Left colon (tissue), 2 donors: ENCODE measurements around the gene ZDHHC1. TPM values are rescaled to one million over a fixed set of nuclear protein-coding genes. Genes with fewer than 3 reads are reported as not detected.
"Not testable (repeated sequence)": the region's sequence is repeated elsewhere in the genome, so short reads cannot be mapped to it uniquely, and the experiment has no call there.

Experiments
- ATAC-seq: fragments of 200-7000 bp; cut with Tn5 transposase; one replicate; pipeline ENCODE4 v1.9.1; 2020; ENCODE audit warnings: mild to moderate bottlenecking, moderate library complexity
- DNase-seq, 2 donors: peaks; one replicate each; pipeline ENCODE4 v3.0.0-alpha.2; 2020
- intact Hi-C, 2 donors: fragments of 100-400 bp; cut with DNase I in 1 of 2; cut with micrococcal nuclease in 1 of 2; formaldehyde crosslinking; loops; one replicate each; pipeline versions ENCODE4 v1.11.2 to v1.14.0; 2022; cut with DNase I, micrococcal nuclease
- total RNA-seq, 2 donors: library from RNA; stranded (reverse); fragmentation: NEBNext Ultra II Directional; extraction: Animal tissue kit (Norgen Biotek cat#: 25700); gene quantifications; one replicate each; pipeline ENCODE4 v1.2.1, GENCODE V29; 2021
- donor health status: DM: no; HTN: no; CAD: no.
- donor health status: DM: yes; HTN: yes; CAD: no.

Gene ZDHHC1
- total RNA-seq, 2 donors from 2014 or later = 10.7 to 12.5 TPM

DNA sequence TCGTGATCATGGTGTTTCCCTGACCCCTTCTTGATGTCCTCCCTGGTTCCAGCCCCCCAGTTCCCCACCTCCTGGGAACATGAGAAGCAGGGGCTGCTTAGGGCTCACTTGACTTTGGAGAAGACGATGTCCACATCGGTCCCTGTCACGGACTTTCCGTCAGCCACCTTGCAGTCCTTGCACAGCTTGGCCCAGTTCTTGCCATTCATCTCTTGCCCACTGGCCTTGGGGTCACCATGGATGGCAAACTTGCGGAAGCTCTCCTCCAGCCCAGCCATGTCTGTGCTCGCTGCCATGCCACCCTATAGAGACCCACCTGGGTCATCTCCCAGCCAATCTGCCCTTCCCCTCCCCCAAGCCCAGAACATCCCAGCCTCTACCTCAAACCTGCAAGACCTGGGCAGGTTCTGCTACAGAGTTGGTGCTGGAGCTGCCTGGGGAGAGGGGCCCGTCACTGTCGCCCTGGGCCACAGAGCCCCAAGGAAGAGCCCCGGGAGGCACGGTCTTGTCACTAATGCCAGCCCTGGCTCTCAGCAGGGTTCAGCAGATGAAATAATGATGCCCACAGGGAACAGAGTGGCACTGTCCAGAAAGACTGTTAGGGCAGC, 25.4 kb downstream of the ZDHHC1 start:
- DNase-seq = no peak
- ATAC-seq = no peak
- intact Hi-C loops = no loop called here

DNA sequence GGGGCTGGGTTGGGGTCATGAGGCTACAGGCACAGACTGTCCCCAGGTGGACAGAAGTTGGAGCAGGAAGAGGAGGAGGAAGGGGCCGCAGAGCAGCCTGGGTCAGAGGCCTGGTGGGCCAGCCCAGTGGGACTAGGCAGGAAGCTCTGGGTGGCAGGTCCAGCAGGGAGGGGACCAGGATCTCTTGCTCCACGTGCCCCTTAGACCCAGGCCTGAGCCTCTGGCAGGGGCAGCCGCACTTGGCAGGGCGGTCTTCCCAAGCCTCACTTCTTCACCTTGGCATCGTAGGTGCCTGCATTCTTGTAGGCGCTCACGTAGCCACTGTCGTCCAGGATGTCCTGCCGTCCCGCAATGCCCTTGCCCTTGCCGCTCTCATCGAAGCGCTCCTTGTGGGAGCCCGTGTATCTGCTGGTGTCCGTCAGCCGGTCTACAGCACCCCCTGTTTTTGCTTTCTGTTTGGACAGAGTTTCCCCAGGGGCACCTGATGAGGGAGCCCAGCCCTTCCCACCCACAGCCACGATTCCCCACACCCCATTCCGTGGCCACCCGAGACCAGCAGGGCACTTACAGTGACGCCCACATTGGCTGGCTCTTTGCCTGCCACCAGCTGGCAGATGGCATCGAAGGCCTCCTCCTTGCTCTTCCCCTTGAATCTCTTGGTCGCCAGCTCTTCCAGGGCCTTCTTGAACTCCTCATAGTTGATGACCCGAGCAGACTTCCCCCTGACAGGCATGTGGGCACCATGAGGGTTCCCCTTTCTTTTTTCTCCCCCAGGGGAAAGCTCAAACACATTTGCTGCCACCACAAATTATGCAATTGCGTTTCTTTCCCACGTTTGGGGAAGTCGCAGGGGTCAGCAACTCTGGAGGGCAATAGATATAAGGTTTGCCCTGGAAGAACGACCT, 26.1 kb downstream of the ZDHHC1 start:
- DNase-seq (peak in 1 of 2 donors; percentile 41), ATAC-seq (no peak)
- intact Hi-C loops = no loop called here

DNA sequence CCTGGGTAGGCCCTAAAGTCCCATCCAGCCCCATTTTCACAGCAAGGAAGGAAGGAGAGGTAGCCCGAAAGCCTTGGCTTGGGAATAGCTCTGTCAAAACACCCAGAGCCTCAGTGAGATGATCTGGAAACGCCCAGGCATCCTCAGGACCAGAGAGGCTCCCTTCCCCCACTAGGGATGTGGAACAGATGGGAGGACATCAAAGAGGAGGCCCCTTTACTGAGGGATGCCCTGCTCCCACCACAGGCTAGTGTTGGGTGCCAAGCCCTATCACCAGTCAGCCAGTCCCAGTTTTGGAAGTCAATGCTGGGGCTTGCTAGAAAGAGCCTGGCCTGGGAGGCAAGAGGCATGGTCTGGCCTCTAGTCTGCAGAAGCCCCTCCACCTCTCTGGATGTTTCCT, 27.7 kb downstream of the ZDHHC1 start:
- DNase-seq (no peak), ATAC-seq (no peak)
- intact Hi-C loops = no loop called here

DNA sequence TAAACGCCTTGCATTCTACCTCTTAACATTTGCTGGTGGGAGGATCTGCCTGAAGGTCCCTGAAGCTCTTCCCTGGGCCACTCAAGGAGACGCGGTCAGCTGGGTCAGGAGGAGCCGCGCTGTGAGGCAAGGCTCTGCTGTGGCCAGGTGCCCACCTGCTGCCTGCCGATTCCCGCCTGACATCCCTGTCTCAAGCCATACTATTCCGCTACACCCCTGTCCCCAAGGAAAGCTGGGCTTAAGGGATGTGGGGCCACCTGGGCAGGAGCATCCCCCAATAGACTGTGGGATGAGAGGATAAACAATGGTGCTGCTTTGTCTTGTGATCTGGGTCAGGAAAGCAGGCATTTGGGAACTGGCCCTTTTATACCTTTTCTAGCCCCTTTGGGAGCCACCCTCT, 28.1 kb downstream of the ZDHHC1 start:
- ATAC-seq (no peak), DNase-seq (no peak)
- intact Hi-C loops = no loop called here

DNA sequence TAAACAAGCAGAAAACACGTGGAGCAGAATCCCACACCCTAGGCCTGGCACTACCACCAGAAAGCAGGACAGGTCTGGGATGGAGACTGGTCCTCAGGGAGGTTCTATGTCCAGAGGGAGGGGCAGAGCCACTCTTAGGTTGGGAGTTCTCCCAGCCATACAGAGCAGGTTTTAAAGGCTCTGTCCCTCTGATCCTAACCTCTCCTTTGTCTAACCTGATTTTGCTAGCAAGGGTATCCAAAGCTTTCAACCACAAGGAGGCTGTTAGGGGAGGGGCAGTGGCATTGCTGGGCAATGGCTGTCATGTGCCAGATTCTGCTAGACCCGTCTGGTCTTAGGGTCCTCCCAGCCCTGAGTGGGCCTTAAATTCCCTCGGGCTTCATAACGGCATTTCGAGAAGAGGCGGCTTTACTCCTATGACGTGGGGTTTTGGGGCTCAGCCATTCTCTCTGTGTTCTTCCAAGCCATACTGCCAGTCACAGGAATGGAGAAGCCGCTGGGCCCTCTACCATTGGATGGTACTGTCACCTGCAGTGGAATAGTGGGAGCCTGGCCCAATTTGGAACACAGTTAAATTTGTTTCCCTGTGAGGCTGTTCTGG, 28.7 kb downstream of the ZDHHC1 start:
- ATAC-seq (no peak), DNase-seq (no peak)
- intact Hi-C loops = no loop called here

DNA sequence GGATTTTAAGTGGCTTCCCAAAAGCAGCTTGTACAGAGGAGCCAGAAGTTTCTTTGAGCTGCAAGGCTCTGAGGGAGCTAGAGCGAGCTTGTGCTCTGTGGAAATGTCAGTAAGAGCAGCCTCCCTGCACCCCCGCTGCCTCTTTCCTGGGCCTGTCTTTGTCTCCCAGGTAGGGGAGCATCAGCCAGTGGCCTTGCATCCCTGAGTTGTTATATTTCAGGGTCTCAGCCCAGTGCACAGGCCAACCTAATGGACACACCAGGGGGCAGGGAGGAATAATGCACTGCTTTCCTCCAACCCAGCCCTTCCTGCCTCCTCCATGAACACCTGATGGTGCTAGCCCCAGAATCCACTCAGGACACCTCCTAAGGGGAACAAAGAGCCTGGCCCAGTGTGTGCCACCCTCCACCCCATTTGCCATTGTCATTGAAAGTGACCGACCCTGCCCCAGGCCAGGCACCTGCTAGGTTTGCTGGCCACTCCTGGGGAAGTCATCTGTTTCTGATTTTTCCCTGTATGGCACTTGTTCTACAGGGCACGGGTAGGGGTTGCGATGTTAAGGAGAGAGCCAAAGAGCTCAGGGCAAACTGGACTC, 29.3 kb downstream of the ZDHHC1 start:
- intact Hi-C loops = no loop called here
- DNase-seq (no peak), ATAC-seq (no peak)

DNA sequence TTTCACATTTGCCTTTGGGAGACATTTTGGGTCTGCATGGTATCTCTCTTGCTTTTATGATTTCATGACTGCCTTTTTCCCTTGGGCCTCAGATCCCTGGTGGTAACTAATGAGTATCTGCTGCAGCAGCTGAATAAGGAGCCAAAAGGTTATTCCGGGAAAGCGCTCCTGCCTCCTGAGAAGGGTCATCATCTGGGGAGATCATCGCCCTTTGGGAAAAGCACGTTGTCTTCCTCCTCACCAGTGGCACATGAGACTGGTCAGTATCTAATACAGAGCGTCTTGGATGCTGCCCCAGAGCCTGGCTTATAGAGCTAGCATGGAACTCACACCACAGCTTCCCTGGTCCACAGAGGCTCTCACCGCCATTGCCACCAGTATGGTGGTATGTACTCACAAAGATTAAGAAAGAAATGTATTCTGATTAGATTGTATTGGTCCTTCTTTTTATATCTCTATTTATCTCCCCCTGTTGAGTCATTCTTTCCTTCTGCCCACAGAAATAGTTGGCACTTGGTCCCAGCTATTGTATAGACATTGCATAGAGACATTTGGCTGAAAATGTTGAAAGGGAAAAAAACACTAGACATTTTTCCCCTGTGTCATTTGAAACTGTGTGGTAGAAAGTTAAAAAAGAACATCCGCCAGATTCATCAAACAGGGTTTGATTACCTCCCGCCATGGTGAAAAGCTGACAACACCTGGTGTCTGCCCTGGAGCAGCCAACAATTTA, 31.3 kb downstream of the ZDHHC1 start:
- DNase-seq (no peak), ATAC-seq (no peak)
- intact Hi-C loops = no loop called here

DNA sequence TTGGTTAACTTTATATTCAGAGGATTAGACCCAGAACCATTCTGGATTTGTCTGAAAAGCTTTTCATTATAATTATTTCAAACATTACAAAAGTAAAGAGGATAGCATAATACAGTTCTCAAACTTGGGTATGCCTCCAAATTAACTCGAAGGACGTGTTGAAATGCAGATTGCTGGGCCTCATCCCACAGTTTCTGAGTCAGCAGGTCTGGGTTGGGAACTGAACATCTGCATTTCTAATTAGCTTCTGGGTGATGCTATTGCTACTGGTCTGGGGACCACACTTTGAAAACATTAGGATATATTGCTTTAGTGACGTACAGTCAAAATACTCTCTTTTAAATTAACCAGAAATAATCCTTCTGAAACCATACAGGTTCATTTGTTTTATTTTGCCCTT, 33.0 kb downstream of the ZDHHC1 start:
- ATAC-seq (no peak), DNase-seq (no peak)
- intact Hi-C loops = no loop called here

DNA sequence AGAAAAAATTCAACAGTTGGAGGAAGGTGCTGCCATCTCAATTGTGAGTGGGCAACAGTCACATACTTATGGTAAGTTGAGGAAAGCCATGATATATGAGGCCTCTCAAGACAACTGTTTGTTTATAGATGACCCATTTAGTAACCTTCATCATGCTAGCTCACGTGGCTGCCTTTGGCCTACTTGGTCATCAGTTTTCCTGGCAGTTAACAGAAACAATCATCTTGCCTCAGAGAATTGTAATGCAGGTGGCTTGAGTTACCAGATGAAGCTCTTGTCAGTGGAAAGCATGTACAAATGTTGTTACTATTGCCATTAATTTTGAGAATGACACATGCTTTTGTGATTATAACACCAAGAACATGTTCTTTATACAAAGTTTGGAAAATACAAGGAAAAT, 37.6 kb downstream of the ZDHHC1 start:
- DNase-seq (no peak), ATAC-seq (no peak)
- intact Hi-C loops = no loop called here

DNA sequence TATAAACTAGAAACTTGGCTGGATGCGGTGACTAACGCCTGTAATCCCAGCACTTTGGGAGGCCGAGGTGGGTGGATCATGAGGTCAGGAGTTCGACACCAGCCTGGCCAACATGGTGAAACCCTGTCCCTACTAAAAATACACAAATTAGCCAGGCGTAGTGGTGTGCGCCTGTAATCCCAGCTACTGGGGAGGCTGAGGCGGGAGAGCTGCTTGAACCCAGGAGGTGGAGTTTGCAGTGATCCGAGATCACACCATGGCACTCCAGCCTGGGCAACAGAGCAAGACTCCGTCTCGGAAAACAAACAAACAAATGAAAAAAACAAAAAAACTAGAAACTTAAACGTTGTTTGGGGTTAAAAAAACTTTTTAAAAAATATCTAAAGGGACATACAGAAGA, 40.3 kb downstream of the ZDHHC1 start:
- DNase-seq, intact Hi-C loops, ATAC-seq: not testable (repeated sequence)

DNA sequence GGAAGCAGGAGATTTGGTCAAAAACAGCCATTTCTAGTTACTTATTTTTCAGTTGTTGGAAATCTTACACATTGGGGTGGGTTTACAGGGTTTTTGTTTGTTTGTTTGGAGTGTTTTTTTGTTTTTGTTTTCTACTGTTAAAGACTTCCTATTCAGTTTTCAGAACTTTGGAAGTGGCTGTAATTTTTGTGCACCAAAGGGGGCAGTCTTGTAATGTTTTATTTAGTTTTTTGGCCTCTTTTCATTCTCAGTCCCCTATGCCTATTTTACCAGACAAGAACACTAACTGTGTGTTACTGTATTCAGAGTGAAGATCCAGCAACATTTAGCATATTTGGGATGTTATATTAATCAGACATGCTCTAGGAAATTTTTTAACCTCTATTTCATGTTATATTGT, 43.6 kb downstream of the ZDHHC1 start:
- ATAC-seq = no peak
- no peak for DNase-seq
- intact Hi-C loops = no loop called here

DNA sequence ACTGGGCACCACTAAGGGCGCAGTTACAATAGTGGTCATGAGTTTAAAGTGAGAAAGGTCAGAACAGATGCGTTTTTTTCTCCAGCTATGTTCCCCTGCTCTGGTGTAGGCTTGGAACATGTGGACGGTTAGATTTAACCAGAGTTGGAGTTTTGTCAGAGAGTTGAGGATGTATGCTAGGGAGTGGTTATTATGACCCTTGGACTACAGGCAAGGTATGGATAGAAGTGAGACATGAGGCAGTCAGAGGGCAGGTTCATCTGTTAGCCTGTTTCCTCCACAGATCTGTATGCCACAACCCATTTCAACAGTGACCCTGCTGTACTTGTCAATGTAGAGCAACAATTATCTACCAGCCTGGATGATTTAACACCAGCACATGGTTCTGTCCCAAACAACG, 45.6 kb downstream of the ZDHHC1 start:
- intact Hi-C loops = no loop called here
- no peak for DNase-seq
- peak; percentile 99 for ATAC-seq

DNA sequence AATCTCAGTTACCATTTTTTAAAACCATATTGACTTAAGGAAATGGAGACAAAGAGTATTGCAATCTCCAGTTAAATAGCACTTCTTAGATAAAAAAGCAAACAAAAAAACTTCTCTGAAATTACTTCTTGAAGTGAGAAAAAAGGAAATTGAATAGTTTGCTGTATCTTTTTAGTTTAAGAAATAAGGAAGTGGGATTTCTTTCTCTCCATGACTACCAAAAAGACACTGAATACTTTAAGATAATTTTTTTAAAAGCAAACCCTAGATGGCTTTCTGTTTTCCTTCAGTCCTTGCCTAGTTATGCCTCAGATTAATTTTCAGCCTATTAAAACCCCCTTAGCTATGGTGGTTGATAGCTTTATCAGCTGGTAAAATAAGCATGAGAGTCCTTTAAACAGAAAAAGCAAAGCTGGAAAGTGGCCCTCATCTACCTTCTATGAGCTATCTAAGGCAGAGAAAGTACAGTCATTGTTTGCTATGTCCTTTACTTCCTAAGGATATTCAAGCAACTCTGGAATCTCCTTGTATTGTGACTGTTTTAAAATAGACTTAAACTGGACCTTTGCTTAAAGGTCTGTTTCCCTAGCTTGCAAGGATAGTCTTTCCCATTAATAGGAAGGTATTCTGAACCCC, 51.6 kb downstream of the ZDHHC1 start:
- DNase-seq (no peak), ATAC-seq (peak; percentile 16)
- intact Hi-C loops = no loop called here

DNA sequence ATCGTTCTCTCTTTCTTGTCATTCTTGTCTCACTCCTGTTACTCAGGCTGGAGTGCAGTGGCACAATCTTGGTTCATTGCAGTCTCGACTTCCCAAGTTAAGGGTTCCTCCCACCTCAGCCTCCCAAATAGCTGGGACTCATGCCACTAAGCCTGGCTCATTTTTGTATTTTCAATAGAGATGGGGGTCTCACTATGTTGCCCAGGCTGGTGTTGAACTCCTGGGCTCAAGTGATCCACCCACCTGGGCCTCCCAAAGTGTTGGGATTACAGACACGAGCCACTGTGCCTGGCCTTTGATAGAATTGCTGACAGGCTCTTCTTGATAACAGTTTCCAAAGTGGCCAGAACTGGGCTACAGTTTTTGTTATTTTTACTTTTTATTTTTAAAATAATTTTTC, 55.2 kb downstream of the ZDHHC1 start:
- DNase-seq (no peak), ATAC-seq (no peak)
- intact Hi-C loops = no loop called here

DNA sequence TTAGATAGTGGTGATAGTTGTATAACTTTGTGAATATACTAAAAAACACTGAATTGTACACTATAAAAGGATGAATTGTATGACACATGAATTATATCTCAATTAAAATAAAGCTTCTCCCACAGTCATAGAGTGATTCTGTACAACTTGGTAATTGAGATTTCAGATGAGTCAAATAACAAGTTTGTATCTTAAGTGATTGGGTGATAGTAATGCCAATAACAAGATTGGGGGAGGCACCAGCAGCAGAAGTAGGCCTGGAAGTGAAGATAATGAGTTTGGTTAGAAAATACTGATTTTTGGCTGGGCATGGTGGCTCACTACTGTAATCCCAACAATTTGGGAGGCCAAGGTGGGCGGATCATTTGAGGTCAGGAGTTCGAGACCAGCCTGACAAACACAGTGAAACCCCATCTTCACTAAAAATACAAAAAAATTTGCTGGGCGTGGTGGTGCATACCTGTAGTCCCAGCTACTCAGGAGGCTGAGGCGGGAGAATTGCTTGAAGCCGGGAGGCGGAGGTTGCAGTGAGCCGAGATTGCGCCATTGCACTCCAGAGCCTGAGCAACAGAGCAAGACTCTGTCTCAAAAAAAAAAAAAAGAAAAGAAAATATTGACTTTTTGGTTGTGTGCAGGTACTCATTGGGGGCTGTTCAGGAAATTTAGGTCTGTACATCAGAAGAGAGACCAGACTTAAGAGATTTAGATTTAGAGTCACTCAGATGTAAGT, 56.6 kb downstream of the ZDHHC1 start:
- intact Hi-C loops, ATAC-seq, DNase-seq: not testable (repeated sequence)

DNA sequence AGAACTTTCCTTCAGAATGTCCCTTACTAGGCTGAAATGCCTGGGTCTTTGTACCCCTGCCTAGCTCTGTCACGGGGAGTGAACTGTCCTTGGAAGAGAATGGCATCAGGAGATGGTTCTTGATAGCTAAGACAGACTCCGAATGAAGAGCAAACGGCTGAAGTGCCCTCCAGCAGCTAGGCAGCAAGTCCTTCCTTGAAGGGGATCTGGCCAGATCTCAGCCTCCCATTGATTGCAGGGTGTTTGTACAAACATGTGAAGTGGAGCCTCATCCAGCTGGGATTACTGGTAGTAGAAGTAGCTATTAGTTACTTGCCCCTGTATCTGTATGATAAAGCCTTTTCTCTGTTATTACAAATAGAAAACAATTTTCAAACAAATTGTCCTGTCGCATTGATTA, 58.7 kb downstream of the ZDHHC1 start:
- no peak for ATAC-seq
- no peak for DNase-seq
- intact Hi-C loops = no loop called here

DNA sequence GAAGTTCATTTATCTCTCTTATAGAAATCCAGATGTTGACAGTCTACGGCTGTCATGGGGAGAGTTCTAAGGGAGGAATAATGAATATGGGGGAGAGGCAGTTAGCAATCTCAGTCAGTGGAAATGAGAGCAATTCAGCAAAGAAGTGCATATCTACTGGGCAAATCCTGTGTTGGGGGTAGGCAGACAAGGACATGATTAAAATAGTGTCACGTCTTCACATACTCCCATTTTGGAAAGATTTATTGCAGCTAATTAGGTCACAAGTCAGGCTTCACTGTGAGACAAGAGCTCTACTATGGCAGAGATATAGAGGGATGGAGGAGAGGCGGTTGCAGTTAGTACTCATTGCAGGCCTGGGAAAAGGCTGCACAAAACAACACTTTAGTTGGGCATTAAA, 59.9 kb downstream of the ZDHHC1 start:
- no peak for ATAC-seq

DNA sequence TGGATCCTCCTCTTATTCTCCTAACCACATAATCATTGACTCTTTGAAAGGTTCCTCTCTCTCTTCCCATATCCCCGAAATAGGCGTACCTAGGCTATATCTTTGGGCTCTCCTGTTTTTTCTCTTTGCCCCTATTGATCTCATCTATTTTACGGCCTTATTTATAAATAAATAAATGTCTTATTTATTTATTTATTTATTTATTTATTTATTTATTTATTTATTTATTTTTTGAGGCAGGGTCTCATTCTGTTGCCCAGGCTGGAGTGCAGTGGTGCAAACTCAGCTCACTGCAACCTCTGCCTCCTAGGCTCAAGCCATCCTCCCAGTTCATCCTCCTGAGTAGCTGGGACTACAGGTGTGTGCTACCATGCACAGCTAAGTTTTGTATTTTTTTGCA, 63.8 kb downstream of the ZDHHC1 start:
- ATAC-seq, intact Hi-C loops, DNase-seq: not testable (repeated sequence)

More for the DNA sequence above, 59.9 kb downstream of the ZDHHC1 start:
- DNase-seq = no peak
- intact Hi-C loops = no loop called here
